H9 (cell line): ENCODE results near the gene PALD1. TPM values are rescaled to one million over a fixed set of nuclear protein-coding genes. Genes with fewer than 3 reads are reported as not detected.
A peak's percentile ranks its signal among the peaks of the same experiment; 100 is the strongest.

ENCODE experiments used
- DNase-seq: peaks from one replicate; pipeline ENCODE4 v3.0.0-alpha.2; 2017
- H2AFZ ChIP-seq: one replicate; pipeline ENCODE4 v1.6.1; 2013; ENCODE audit warnings: mild to moderate bottlenecking, low read length, control low read depth, moderate library complexity
- H2AK5ac ChIP-seq: 2 replicates; pipeline ENCODE4 v1.6.1; 2013; ENCODE audit warnings: low read length, control low read depth, mixed read lengths; ENCODE audit not compliant: insufficient read length
- H2BK120ac ChIP-seq: one replicate; pipeline ENCODE4 v1.6.1; 2013; ENCODE audit warnings: low read depth, mild to moderate bottlenecking, low read length, control low read depth, inconsistent platforms; ENCODE audit not compliant: poor library complexity, severe bottlenecking
- H2BK12ac ChIP-seq: 2 replicates; pipeline ENCODE4 v1.6.1; 2013; ENCODE audit warnings: low read length, control low read depth, mixed read lengths, low read depth; ENCODE audit not compliant: insufficient read length
- H2BK15ac ChIP-seq: 2 replicates; pipeline ENCODE4 v1.6.1; 2013; ENCODE audit warnings: low read depth, low read length, control low read depth
- H2BK20ac ChIP-seq: one replicate; pipeline ENCODE4 v1.6.1; 2013; ENCODE audit warnings: low read depth, mild to moderate bottlenecking, low read length, control low read depth, inconsistent platforms; ENCODE audit not compliant: poor library complexity, severe bottlenecking
- H2BK5ac ChIP-seq: 2 replicates; pipeline ENCODE4 v1.6.1; 2013; ENCODE audit warnings: low read length, control low read depth, mixed read lengths; ENCODE audit not compliant: insufficient read length
- H3K14ac ChIP-seq: 2 replicates; pipeline ENCODE4 v1.6.1; 2013; ENCODE audit warnings: low read length, control low read depth; ENCODE audit not compliant: insufficient read depth
- H3K18ac ChIP-seq: 2 replicates; pipeline ENCODE4 v1.6.1; 2013; ENCODE audit warnings: low read depth, mild to moderate bottlenecking, mixed read lengths, low read length, control low read depth; ENCODE audit not compliant: insufficient read length
- H3K23ac ChIP-seq: 2 replicates; pipeline ENCODE4 v1.6.1; 2013; ENCODE audit warnings: low read length, control low read depth, mixed read lengths, low read depth; ENCODE audit not compliant: insufficient read length
- H3K23me2 ChIP-seq: 2 replicates; pipeline ENCODE4 v1.6.1; 2013; ENCODE audit warnings: low read depth, mild to moderate bottlenecking, mixed read lengths, low read length, control low read depth; ENCODE audit not compliant: insufficient read length, poor library complexity, severe bottlenecking
- H3K27ac ChIP-seq: 2 replicates; pipeline ENCODE4 v1.5.1; 2013; ENCODE audit warnings: low read length, control low read depth, mixed read lengths, low read depth; ENCODE audit not compliant: insufficient read length
- H3K27me3 ChIP-seq: 2 replicates; pipeline ENCODE4 v1.6.1; 2013; ENCODE audit warnings: low read length, control low read depth, inconsistent platforms; ENCODE audit not compliant: insufficient read depth
- H3K4ac ChIP-seq: 2 replicates; pipeline ENCODE4 v1.6.1; 2013; ENCODE audit warnings: low read depth, mild to moderate bottlenecking, control low read depth, inconsistent platforms, low read length, moderate library complexity
- H3K4me1 ChIP-seq: 2 replicates; pipeline ENCODE4 v1.6.1; 2013; ENCODE audit warnings: low read length, control low read depth, inconsistent platforms; ENCODE audit not compliant: insufficient read depth
- H3K4me2 ChIP-seq: 2 replicates; pipeline ENCODE4 v1.6.1; 2013; ENCODE audit warnings: low read length, control low read depth, mixed read lengths; ENCODE audit not compliant: insufficient read length, insufficient read depth
- H3K56ac ChIP-seq: 2 replicates; pipeline ENCODE4 v1.6.1; 2013; ENCODE audit warnings: low read depth, mild to moderate bottlenecking, mixed read lengths, low read length, control low read depth; ENCODE audit not compliant: insufficient read length
- H3K79me1 ChIP-seq: 2 replicates; pipeline ENCODE4 v1.6.1; 2013; ENCODE audit warnings: low read depth, mild to moderate bottlenecking, moderate library complexity, low read length, control low read depth, inconsistent platforms; ENCODE audit not compliant: insufficient read depth, poor library complexity, severe bottlenecking
- H3K79me2 ChIP-seq: 2 replicates; pipeline ENCODE4 v1.6.1; 2013; ENCODE audit warnings: low read length, control low read depth, inconsistent platforms; ENCODE audit not compliant: insufficient read depth
- H3K9ac ChIP-seq: 2 replicates; pipeline ENCODE4 v1.6.1; 2013; ENCODE audit warnings: low read length, control low read depth, mixed read lengths; ENCODE audit not compliant: insufficient read length; ENCODE audit errors: extremely low read depth
- H3K9me3 ChIP-seq: one replicate; pipeline ENCODE4 v1.6.1; 2013; ENCODE audit warnings: low read depth, low read length, inconsistent platforms; ENCODE audit not compliant: control insufficient read depth
- H3T11ph ChIP-seq: one replicate; pipeline ENCODE4 v1.6.1; 2013; ENCODE audit warnings: mild to moderate bottlenecking, low read length, control low read depth, inconsistent platforms
- H4K20me1 ChIP-seq: one replicate; pipeline ENCODE4 v1.6.1; 2013; ENCODE audit not compliant: control insufficient read depth, insufficient read length, insufficient read depth
- H4K5ac ChIP-seq: 2 replicates; pipeline ENCODE4 v1.6.1; 2013; ENCODE audit warnings: low read depth, mild to moderate bottlenecking, mixed read lengths, low read length, control low read depth; ENCODE audit not compliant: insufficient read length
- H4K8ac ChIP-seq: replicated peaks from 2 replicates; pipeline ENCODE4 v1.6.1; 2013; ENCODE audit warnings: low read length, control low read depth, mixed read lengths, low read depth; ENCODE audit not compliant: insufficient read length
- H4K91ac ChIP-seq: 2 replicates; pipeline ENCODE4 v1.6.1; 2013; ENCODE audit warnings: low read depth, mild to moderate bottlenecking, moderate library complexity, mixed read lengths, low read length, control low read depth; ENCODE audit not compliant: insufficient read length
- H3K27ac Mint-ChIP-seq, 3 experiments: 2 replicates in 2 of 3; 3 replicates in 1 of 3; pipeline ENCODE4 v1.8.0; 2020 to 2021; ENCODE audit warnings: mixed read lengths in 3 of 3, mild to moderate bottlenecking in 1 of 3, moderate library complexity in 1 of 3
- H3K27me3 Mint-ChIP-seq: 2 replicates; pipeline ENCODE4 v1.8.0; 2021; ENCODE audit warnings: low read depth, mild to moderate bottlenecking, moderate library complexity, mixed read lengths
- H3K36me3 Mint-ChIP-seq, 3 experiments: 2 replicates in 2 of 3; 3 replicates in 1 of 3; pipeline ENCODE4 v1.8.0; 2020 to 2021; ENCODE audit warnings: low read depth in 3 of 3, mixed read lengths in 3 of 3; ENCODE audit not compliant: insufficient read depth in 1 of 3
- H3K4me1 Mint-ChIP-seq, 2 experiments: 2 replicates each; pipeline ENCODE4 v1.8.0; 2020; ENCODE audit warnings: mixed read lengths in 2 of 2
- H3K4me3 Mint-ChIP-seq, 2 experiments: 2 replicates in 1 of 2; 3 replicates in 1 of 2; pipeline ENCODE4 v1.8.0; 2020 to 2021; ENCODE audit warnings: mild to moderate bottlenecking in 2 of 2, mixed read lengths in 2 of 2, moderate library complexity in 1 of 2
- H3K9me3 Mint-ChIP-seq, 2 experiments: 2 replicates in 1 of 2; 3 replicates in 1 of 2; pipeline ENCODE4 v1.8.0; 2020; ENCODE audit warnings: mild to moderate bottlenecking in 2 of 2, mixed read lengths in 2 of 2, moderate library complexity in 1 of 2
- whole genome bisulfite sequencing: extraction: QIAGEN DNeasy Blood & Tissue Kit; methylation state at CpG from one replicate; pipeline ENCODE4 v1.1.7; 2013; ENCODE audit warnings: missing lambda C conversion rate, low lambda C conversion rate, mixed read lengths; ENCODE audit not compliant: insufficient read length; ENCODE audit errors: extremely low coverage; 5-methylcytosine and 5-hydroxymethylcytosine counted together
- total RNA-seq: library from RNA; stranded (reverse); gene quantifications from 2 replicates; pipeline ENCODE4 v1.2.1, GENCODE V29; 2021
- TF ChIP-seq, protein P1 (sequence below): fragments of 200-600 bp; sonication (generic); conservative IDR thresholded peaks from 3 replicates; pipeline ENCODE4 v1.8.0; 2021; ENCODE audit warnings: antibody characterized with exemption, mild to moderate bottlenecking

Gene PALD1
- total RNA-seq, 1 experiment from 2014 or later, result 21.1 TPM

GRCh38 chr10:70549962-70550458, 71.4 kb downstream of the PALD1 start:
- TF ChIP-seq, protein P1, sequence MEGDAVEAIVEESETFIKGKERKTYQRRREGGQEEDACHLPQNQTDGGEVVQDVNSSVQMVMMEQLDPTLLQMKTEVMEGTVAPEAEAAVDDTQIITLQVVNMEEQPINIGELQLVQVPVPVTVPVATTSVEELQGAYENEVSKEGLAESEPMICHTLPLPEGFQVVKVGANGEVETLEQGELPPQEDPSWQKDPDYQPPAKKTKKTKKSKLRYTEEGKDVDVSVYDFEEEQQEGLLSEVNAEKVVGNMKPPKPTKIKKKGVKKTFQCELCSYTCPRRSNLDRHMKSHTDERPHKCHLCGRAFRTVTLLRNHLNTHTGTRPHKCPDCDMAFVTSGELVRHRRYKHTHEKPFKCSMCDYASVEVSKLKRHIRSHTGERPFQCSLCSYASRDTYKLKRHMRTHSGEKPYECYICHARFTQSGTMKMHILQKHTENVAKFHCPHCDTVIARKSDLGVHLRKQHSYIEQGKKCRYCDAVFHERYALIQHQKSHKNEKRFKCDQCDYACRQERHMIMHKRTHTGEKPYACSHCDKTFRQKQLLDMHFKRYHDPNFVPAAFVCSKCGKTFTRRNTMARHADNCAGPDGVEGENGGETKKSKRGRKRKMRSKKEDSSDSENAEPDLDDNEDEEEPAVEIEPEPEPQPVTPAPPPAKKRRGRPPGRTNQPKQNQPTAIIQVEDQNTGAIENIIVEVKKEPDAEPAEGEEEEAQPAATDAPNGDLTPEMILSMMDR, result peak; percentile 93
- H4K91ac ChIP-seq, result no peak overlapping the region
- Mint-ChIP-seq H3K4me1 (0 out of 4 replicates have a peak, but pooled peaks cover 0 to 2% of the 10 kb centered on the region in 2 experiments), H3K9me3 (no peaks in the 10 kb centered on the region), H3K4me3 (no peak overlapping the region), H3K27ac (peak overlapping the region in 1 of 3 experiments; percentile 56; a peak in 1 of 7 replicates), H3K27me3 (no peaks in the 10 kb centered on the region), H3K36me3 (peaks cover 8 to 24% (median 11%) of the 10 kb centered on the region in 3 experiments; a peak in 4 of 7 replicates)
- H2AK5ac ChIP-seq, result no peak overlapping the region
- no peak overlapping the region for H3K4me2 ChIP-seq
- H3K27ac ChIP-seq, result no peak overlapping the region
- no peak overlapping the region for H4K5ac ChIP-seq
- no peak overlapping the region for H4K8ac ChIP-seq
- H3T11ph ChIP-seq, result no peak overlapping the region
- no CpG with 5 or more reads among the region's 3 CpGs for WGBS
- no peaks in the 10 kb centered on the region for H3K79me2 ChIP-seq
- H3K56ac ChIP-seq, result no peak overlapping the region
- H2BK5ac ChIP-seq, result no peak overlapping the region
- no peak overlapping the region for H2BK120ac ChIP-seq
- no peaks in the 10 kb centered on the region for H3K9me3 ChIP-seq
- no peak overlapping the region for H2AFZ ChIP-seq
- no peaks in the 10 kb centered on the region for H4K20me1 ChIP-seq
- no peak overlapping the region for H3K18ac ChIP-seq
- peak; percentile 77 for DNase-seq
- H3K14ac ChIP-seq, result no peak overlapping the region
- H3K27me3 ChIP-seq, result no peaks in the 10 kb centered on the region
- H2BK12ac ChIP-seq, result no peak overlapping the region
- H3K79me1 ChIP-seq, result no peaks in the 10 kb centered on the region
- no peaks in the 10 kb centered on the region for H3K23me2 ChIP-seq
- no peak overlapping the region for H3K4ac ChIP-seq
- H3K23ac ChIP-seq, result no peak overlapping the region
- H3K4me1 ChIP-seq, result no peaks in the 10 kb centered on the region
- H2BK20ac ChIP-seq, result no peak overlapping the region
- H3K9ac ChIP-seq, result no peak overlapping the region
- H2BK15ac ChIP-seq, result no peak overlapping the region
